Hepatocyte (in vitro differentiated cells): ENCODE results near the gene NPHS2.

Experiments
- CTCF ChIP-seq: fragments of 200-600 bp; sonication (generic); IDR thresholded peaks from 2 replicates; pipeline ENCODE4 v1.5.1; 2016; ENCODE audit warnings: antibody characterized with exemption, mild to moderate bottlenecking; ENCODE audit not compliant: poor library complexity
- EZH2 ChIP-seq: fragments of 200-600 bp; sonication (generic); IDR thresholded peaks from 2 replicates; pipeline ENCODE4 v1.6.1; 2016; ENCODE audit warnings: antibody characterized with exemption, mild to moderate bottlenecking, borderline replicate concordance
- EZH2phosphoT487 ChIP-seq: fragments of 200-600 bp; sonication (generic); IDR thresholded peaks from one replicate; pipeline ENCODE4 v1.6.1; 2018; ENCODE audit warnings: antibody characterized with exemption, mild to moderate bottlenecking, low read depth, moderate library complexity; ENCODE audit not compliant: unreplicated experiment, severe bottlenecking

- TF ChIP-seq CTCF (no peak), EZH2phosphoT487 (no peak), EZH2 (no peak)
Measured at GRCh38 chr1:179588425-179589024, 12.8 kb upstream of the NPHS2 start.
